ENCODE results near the gene MIA. TPM values are rescaled to one million over a fixed set of nuclear protein-coding genes. Genes with fewer than 3 reads are reported as not detected.

Gene MIA
- total and polyA plus RNA-seq, 9 of the 15 experiments (the other 6 are each of a cell fraction or from before 2014, with no cell fraction given): 0.21 TPM; not detected in 8

DNA sequence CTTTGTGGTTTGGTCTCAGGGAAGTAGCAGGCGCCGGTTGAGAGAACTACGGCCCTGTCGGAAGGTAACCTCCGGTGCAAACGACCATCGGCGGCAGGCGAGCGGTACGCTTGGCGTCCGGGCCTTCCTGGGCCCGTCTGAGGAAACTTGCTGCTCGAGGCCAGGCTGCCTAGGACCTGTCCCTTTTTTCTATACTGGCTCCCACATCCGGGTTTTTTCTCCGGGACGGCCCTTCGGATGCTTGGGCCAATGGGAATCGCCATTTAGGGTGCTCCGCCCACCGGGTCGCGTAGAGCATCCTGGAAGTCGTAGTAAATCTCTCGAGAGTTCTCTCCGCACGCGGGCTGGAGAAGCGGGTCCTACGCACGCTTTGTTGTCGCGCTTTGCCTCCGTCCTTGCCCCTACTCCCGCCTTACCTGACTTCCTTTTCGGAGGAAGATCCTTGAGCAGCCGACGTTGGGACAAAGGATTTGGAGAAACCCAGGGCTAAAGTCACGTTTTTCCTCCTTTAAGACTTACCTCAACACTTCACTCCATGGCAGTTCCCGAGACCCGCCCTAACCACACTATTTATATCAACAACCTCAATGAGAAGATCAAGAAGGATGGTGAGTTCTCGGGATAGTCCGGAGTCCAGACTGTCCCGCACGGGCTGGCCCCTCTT, 24.3 kb upstream of the MIA start, which contains the start of gene SNRPA (continued):
- TF ChIP-seq, protein P1, sequence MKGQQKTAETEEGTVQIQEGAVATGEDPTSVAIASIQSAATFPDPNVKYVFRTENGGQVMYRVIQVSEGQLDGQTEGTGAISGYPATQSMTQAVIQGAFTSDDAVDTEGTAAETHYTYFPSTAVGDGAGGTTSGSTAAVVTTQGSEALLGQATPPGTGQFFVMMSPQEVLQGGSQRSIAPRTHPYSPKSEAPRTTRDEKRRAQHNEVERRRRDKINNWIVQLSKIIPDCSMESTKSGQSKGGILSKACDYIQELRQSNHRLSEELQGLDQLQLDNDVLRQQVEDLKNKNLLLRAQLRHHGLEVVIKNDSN (CRISPR knock-in tag; IDR thresholded peaks at IDR 0.05): no peak
- TF ChIP-seq, protein P2, sequence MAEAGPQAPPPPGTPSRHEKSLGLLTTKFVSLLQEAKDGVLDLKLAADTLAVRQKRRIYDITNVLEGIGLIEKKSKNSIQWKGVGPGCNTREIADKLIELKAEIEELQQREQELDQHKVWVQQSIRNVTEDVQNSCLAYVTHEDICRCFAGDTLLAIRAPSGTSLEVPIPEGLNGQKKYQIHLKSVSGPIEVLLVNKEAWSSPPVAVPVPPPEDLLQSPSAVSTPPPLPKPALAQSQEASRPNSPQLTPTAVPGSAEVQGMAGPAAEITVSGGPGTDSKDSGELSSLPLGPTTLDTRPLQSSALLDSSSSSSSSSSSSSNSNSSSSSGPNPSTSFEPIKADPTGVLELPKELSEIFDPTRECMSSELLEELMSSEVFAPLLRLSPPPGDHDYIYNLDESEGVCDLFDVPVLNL (CRISPR knock-in tag; IDR thresholded peaks at IDR 0.05; ENCODE audit: low read depth): no peak
- TF ChIP-seq, protein P3, sequence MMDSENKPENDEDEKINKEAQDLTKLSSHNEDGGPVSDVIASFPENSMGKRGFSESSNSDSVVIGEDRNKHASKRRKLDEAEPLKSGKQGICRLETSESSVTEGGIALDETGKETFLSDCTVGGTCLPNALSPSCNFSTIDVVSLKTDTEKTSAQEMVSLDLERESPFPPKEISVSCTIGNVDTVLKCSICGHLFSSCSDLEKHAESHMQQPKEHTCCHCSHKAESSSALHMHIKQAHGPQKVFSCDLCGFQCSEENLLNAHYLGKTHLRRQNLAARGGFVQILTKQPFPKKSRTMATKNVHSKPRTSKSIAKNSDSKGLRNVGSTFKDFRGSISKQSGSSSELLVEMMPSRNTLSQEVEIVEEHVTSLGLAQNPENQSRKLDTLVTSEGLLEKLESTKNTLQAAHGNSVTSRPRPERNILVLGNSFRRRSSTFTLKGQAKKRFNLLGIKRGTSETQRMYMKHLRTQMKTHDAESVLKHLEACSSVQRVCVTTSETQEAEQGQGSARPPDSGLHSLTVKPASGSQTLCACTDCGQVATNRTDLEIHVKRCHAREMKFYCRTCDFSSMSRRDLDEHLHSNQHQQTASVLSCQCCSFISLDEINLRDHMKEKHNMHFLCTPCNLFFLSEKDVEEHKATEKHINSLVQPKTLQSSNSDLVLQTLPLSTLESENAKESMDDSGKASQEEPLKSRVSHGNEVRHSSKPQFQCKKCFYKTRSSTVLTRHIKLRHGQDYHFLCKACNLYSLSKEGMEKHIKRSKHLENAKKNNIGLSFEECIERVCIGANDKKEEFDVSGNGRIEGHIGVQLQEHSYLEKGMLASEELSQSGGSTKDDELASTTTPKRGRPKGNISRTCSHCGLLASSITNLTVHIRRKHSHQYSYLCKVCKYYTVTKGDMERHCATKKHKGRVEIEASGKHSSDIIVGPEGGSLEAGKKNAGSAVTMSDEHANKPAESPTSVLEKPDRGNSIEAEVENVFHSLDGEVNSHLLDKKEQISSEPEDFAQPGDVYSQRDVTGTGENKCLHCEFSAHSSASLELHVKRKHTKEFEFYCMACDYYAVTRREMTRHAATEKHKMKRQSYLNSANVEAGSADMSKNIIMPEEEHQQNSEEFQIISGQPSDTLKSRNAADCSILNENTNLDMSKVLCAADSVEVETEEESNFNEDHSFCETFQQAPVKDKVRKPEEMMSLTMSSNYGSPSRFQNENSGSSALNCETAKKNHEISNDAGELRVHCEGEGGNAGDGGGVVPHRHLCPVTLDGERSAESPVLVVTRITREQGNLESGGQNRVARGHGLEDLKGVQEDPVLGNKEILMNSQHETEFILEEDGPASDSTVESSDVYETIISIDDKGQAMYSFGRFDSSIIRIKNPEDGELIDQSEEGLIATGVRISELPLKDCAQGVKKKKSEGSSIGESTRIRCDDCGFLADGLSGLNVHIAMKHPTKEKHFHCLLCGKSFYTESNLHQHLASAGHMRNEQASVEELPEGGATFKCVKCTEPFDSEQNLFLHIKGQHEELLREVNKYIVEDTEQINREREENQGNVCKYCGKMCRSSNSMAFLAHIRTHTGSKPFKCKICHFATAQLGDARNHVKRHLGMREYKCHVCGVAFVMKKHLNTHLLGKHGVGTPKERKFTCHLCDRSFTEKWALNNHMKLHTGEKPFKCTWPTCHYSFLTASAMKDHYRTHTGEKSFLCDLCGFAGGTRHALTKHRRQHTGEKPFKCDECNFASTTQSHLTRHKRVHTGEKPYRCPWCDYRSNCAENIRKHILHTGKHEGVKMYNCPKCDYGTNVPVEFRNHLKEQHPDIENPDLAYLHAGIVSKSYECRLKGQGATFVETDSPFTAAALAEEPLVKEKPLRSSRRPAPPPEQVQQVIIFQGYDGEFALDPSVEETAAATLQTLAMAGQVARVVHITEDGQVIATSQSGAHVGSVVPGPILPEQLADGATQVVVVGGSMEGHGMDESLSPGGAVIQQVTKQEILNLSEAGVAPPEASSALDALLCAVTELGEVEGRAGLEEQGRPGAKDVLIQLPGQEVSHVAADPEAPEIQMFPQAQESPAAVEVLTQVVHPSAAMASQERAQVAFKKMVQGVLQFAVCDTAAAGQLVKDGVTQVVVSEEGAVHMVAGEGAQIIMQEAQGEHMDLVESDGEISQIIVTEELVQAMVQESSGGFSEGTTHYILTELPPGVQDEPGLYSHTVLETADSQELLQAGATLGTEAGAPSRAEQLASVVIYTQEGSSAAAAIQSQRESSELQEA (IDR thresholded peaks at IDR 0.05; ENCODE audit: low read depth): no peak
- TF ChIP-seq, protein P4, sequence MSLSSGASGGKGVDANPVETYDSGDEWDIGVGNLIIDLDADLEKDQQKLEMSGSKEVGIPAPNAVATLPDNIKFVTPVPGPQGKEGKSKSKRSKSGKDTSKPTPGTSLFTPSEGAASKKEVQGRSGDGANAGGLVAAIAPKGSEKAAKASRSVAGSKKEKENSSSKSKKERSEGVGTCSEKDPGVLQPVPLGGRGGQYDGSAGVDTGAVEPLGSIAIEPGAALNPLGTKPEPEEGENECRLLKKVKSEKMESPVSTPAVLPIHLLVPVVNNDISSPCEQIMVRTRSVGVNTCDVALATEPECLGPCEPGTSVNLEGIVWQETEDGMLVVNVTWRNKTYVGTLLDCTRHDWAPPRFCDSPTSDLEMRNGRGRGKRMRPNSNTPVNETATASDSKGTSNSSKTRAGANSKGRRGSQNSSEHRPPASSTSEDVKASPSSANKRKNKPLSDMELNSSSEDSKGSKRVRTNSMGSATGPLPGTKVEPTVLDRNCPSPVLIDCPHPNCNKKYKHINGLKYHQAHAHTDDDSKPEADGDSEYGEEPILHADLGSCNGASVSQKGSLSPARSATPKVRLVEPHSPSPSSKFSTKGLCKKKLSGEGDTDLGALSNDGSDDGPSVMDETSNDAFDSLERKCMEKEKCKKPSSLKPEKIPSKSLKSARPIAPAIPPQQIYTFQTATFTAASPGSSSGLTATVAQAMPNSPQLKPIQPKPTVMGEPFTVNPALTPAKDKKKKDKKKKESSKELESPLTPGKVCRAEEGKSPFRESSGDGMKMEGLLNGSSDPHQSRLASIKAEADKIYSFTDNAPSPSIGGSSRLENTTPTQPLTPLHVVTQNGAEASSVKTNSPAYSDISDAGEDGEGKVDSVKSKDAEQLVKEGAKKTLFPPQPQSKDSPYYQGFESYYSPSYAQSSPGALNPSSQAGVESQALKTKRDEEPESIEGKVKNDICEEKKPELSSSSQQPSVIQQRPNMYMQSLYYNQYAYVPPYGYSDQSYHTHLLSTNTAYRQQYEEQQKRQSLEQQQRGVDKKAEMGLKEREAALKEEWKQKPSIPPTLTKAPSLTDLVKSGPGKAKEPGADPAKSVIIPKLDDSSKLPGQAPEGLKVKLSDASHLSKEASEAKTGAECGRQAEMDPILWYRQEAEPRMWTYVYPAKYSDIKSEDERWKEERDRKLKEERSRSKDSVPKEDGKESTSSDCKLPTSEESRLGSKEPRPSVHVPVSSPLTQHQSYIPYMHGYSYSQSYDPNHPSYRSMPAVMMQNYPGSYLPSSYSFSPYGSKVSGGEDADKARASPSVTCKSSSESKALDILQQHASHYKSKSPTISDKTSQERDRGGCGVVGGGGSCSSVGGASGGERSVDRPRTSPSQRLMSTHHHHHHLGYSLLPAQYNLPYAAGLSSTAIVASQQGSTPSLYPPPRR (CRISPR knock-in tag; IDR thresholded peaks at IDR 0.05; ENCODE audit: borderline replicate concordance): no peak
- TF ChIP-seq MCM2 (IDR thresholded peaks at IDR 0.05; ENCODE audit: low read depth): no peak
- no peak for TF ChIP-seq PHF21A (IDR thresholded peaks at IDR 0.05; ENCODE audit: borderline replicate concordance, low read depth)
- no peak for TF ChIP-seq KDM1A (IDR thresholded peaks at IDR 0.05)
- TF ChIP-seq NFXL1 (CRISPR knock-in tag; IDR thresholded peaks at IDR 0.05): no peak
- TF ChIP-seq, protein P5, sequence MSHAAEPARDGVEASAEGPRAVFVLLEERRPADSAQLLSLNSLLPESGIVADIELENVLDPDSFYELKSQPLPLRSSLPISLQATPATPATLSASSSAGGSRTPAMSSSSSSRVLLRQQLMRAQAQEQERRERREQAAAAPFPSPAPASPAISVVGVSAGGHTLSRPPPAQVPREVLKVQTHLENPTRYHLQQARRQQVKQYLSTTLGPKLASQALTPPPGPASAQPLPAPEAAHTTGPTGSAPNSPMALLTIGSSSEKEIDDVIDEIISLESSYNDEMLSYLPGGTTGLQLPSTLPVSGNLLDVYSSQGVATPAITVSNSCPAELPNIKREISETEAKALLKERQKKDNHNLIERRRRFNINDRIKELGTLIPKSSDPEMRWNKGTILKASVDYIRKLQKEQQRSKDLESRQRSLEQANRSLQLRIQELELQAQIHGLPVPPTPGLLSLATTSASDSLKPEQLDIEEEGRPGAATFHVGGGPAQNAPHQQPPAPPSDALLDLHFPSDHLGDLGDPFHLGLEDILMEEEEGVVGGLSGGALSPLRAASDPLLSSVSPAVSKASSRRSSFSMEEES (CRISPR knock-in tag; IDR thresholded peaks at IDR 0.05): no peak

Measured in K562 (cell line).